ENCODE results near the gene TMEM235. TPM values are rescaled to one million over a fixed set of nuclear protein-coding genes. Genes with fewer than 3 reads are reported as not detected.

TMEM235 gene
- total and polyA plus RNA-seq, 11 donors: not detected

- H3K4me3 ChIP-seq: no peak overlapping the region
- DNase-seq (no peak), ATAC-seq (no peak)
- H3K4me1 ChIP-seq: peaks cover 0 to 11% (median 2%) of the 10 kb centered on the region in 12 donors
- peaks cover 0 to 5% (median 0%) of the 10 kb centered on the region in 9 donors for H3K36me3 ChIP-seq
- TF ChIP-seq POLR2A (IDR thresholded peaks at IDR 0.05) (no peak), CTCF (IDR thresholded peaks at IDR 0.05) (no peak)
- intact Hi-C loops (cut with DNase I): no loop called here
- no peak overlapping the region for H3K27ac ChIP-seq
- H3K27me3 ChIP-seq: peaks cover 6 to 16% (median 10%) of the 10 kb centered on the region in 9 donors
- H3K9me3 ChIP-seq: no peaks in the 10 kb centered on the region
- 68 to 82% (median 81%) methylated on average over 12 of the region's 12 CpGs for WGBS, 4 donors
These were observed 5.2 kb upstream of the TMEM235 start for GRCh38 chr17:78226055-78226758.

GRCh38 chr17:78226759-78227454, 4.5 kb upstream of the TMEM235 start:
- ATAC-seq (no peak), DNase-seq (no peak)
- intact Hi-C loops (cut with DNase I): no loop called here
- Histone ChIP-seq H3K4me3 (no peak overlapping the region), H3K27me3 (peaks cover 12 to 22% (median 16%) of the 10 kb centered on the region in 9 donors), H3K4me1 (peaks cover 0 to 12% (median 4%) of the 10 kb centered on the region in 12 donors), H3K36me3 (peaks cover 0 to 5% (median 0%) of the 10 kb centered on the region in 9 donors), H3K27ac (no peak overlapping the region), H3K9me3 (no peaks in the 10 kb centered on the region)
- TF ChIP-seq CTCF (IDR thresholded peaks at IDR 0.05) (no peak), POLR2A (IDR thresholded peaks at IDR 0.05) (no peak)
- 61 to 74% (median 63%) methylated on average over 20 of the region's 20 CpGs for WGBS, 4 donors

GRCh38 chr17:78227455-78227916, 3.9 kb upstream of the TMEM235 start:
- H3K27ac ChIP-seq: no peak overlapping the region

More at GRCh38 chr17:78227455-78227916, 3.9 kb upstream of the TMEM235 start:
- intact Hi-C loops (cut with DNase I): no loop called here
- no peak for DNase-seq
- Histone ChIP-seq H3K36me3 (peaks cover 0 to 5% (median 0%) of the 10 kb centered on the region in 9 donors), H3K4me3 (no peak overlapping the region), H3K27me3 (peaks cover 16 to 28% (median 22%) of the 10 kb centered on the region in 9 donors), H3K4me1 (peaks cover 0 to 16% (median 4%) of the 10 kb centered on the region in 12 donors), H3K9me3 (no peaks in the 10 kb centered on the region)
- TF ChIP-seq CTCF (IDR thresholded peaks at IDR 0.05) (no peak), POLR2A (IDR thresholded peaks at IDR 0.05) (no peak)
- no peak for ATAC-seq
- 81 to 91% (median 83%) methylated on average over 9 to 10 of the region's 10 CpGs for WGBS, 4 donors

Data from heart left ventricle (tissue), 16 donors.